CD4-positive, alpha-beta T cell (primary cell): ENCODE results near the gene MACROD2. TPM values are rescaled to one million over a fixed set of nuclear protein-coding genes. Genes with fewer than 3 reads are reported as not detected.

Source experiments
- ATAC-seq: fragments of 200-7000 bp; cut with Tn5 transposase; one replicate; pipeline ENCODE4 v1.10.0; 2022; ENCODE audit warnings: mild to moderate bottlenecking; ENCODE audit not compliant: poor library complexity
- CTCF ChIA-PET: fragments of 350-600 bp; sonication (Branson Sonifier 250); formaldehyde crosslinking; loops from one replicate; lab custom pipeline; 2021; ENCODE audit warnings: antibody characterized with exemption, inconsistent platforms; lab: Charles Lee
- POLR2A ChIA-PET: fragments of 350-600 bp; sonication (Branson Sonifier 250); formaldehyde crosslinking; loops from one replicate; lab custom pipeline; 2021; ENCODE audit warnings: antibody characterized with exemption, inconsistent platforms; lab: Charles Lee
- DNase-seq, 14 experiments: peaks; one replicate each; pipeline ENCODE4 v3.0.0-alpha.2; 2013 to 2020; ENCODE audit warnings: mixed read lengths in 2 of 14
- H3K27ac ChIP-seq, 2 donors: one replicate each; pipeline versions ENCODE4 v1.5.1 to v1.7.0; 2013; ENCODE audit warnings: low read length in 2 of 2, low read depth in 1 of 2, mild to moderate bottlenecking in 1 of 2
- H3K27me3 ChIP-seq, 2 experiments: 1 replicate in 1 of 2; 2 replicates in 1 of 2; pipeline versions ENCODE4 v1.6.1 to v1.7.0; 2013; ENCODE audit warnings: low read length in 2 of 2, control low read depth in 1 of 2, mild to moderate bottlenecking in 1 of 2, moderate library complexity in 1 of 2; ENCODE audit not compliant: insufficient read depth in 2 of 2, control insufficient read depth in 1 of 2
- H3K36me3 ChIP-seq: one replicate; pipeline ENCODE4 v1.6.1; 2013; ENCODE audit warnings: low read length, control low read depth; ENCODE audit not compliant: insufficient read depth
- H3K4me1 ChIP-seq: one replicate; pipeline ENCODE4 v1.6.1; 2013; ENCODE audit warnings: low read length, control low read depth; ENCODE audit not compliant: insufficient read depth
- H3K4me3 ChIP-seq: one replicate; pipeline ENCODE4 v1.5.1; 2013; ENCODE audit warnings: mild to moderate bottlenecking, low read length, moderate library complexity
- H3K9me3 ChIP-seq, 2 experiments: 1 replicate in 1 of 2; 2 replicates in 1 of 2; pipeline versions ENCODE4 v1.6.1 to v1.7.0; 2013; ENCODE audit warnings: low read length in 2 of 2, mild to moderate bottlenecking in 2 of 2, control low read depth in 1 of 2, moderate library complexity in 1 of 2; ENCODE audit not compliant: control insufficient read depth in 1 of 2, insufficient read depth in 1 of 2
- H3K27ac Mint-ChIP-seq: one replicate; pipeline ENCODE4 v1.8.0; 2020; ENCODE audit warnings: mixed read lengths
- H3K27me3 Mint-ChIP-seq: one replicate; pipeline ENCODE4 v1.8.0; 2021; ENCODE audit warnings: mixed read lengths
- H3K36me3 Mint-ChIP-seq: one replicate; pipeline ENCODE4 v1.8.0; 2021; ENCODE audit warnings: low read depth, mixed read lengths
- H3K4me1 Mint-ChIP-seq: one replicate; pipeline ENCODE4 v1.8.0; 2021; ENCODE audit warnings: low read depth, mixed read lengths
- H3K4me3 Mint-ChIP-seq: one replicate; pipeline ENCODE4 v1.8.0; 2020; ENCODE audit warnings: mild to moderate bottlenecking, mixed read lengths
- H3K9me3 Mint-ChIP-seq: one replicate; pipeline ENCODE4 v1.8.0; 2020; ENCODE audit warnings: mixed read lengths
- intact Hi-C, 2 experiments: fragments of 100-400 bp; cut with DNase I in 1 of 2; cut with micrococcal nuclease in 1 of 2; formaldehyde crosslinking; loops; one replicate each; pipeline versions ENCODE4 v1.15.1 to v1.9.0; 2023 to 2025; cut with DNase I, micrococcal nuclease
- total RNA-seq, 174 experiments: library from RNA in 2 of 174; stranded (reverse) in 2 of 174; gene quantifications; one replicate each; pipeline ENCODE4 v1.2.3 and lab custom pipeline; 2021 to 2026
- TF ChIP-seq, protein P1 (sequence below): fragments of 200-600 bp; IDR thresholded peaks from one replicate; pipeline ENCODE4 v1.8.0; 2022; ENCODE audit warnings: antibody characterized with exemption, mild to moderate bottlenecking

The MACROD2 gene
- total RNA-seq, 2 experiments from 2014 or later: not detected

DNA sequence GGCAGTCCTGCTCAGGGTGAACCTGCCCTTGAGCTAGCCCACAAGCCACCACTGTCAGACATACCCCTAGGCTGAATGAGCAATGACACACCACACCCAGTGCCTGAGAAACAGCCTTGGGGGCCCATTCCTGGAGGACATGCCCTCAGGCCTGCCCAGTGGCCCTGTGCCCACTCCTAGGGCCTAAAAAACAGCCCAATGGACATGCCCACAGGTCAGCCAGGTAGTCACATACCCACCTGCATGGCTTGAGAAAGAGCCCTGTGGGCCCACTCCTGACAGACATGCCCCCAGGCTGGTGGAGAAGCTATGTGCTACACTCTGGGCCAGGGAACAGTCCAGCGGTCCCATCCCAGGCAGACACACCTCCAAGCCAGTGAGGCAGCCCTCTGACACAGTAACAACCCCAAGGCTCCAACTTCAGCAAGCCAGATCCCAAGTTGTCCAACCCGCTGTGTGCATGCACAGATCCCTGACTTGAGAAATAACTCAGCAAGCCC, 2086.8 kb downstream of the MACROD2 start:
- H3K9me3 ChIP-seq: peaks cover 0 to 6% of the 10 kb centered on the region in 2 experiments

DNA sequence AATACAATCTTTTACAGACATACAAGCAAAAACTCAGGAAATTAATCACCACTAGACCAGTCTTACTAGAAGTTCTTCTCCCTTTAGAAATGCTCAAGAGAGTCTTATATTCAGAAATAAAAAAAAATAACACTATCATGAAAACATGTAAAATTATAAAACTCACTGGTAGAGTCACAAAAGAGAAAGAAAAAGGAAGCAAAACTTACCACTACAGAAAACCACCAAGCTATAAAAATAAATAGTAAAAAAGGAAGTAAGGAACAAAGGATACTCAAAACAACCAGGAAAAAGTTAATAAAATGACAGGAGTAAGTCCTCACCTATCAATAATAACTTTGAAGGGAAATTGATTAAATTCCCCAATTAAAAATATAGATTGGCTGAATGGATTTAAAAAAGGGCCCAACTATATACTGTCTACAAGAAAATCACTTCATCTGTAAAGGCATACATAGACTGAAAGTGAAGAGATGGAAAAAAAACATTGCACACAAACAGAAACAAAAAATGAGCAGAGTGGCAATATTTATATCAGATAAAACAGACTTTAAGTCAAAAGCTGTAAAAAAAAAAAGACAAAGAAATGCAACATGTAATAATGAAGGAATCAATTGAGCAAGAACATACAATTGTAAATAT, 2088.4 kb downstream of the MACROD2 start:
- no peak for ATAC-seq
- Histone ChIP-seq H3K36me3 (no peaks in the 10 kb centered on the region), H3K9me3 (peaks cover 6 to 8% of the 10 kb centered on the region in 2 experiments), H3K27ac (no peak overlapping the region), H3K27me3 (no peaks in the 10 kb centered on the region), H3K4me1 (no peaks in the 10 kb centered on the region), H3K4me3 (no peak overlapping the region)
- ChIA-PET POLR2A (no interaction called here), CTCF (no interaction called here)
- H3K9me3 Mint-ChIP-seq: peaks cover 5% of the 10 kb centered on the region
- intact Hi-C loops: no loop called here
- H3K27me3 Mint-ChIP-seq: no peaks in the 10 kb centered on the region
- H3K4me3 Mint-ChIP-seq: no peak overlapping the region
- H3K4me1 Mint-ChIP-seq: no peaks in the 10 kb centered on the region
- no peak overlapping the region for H3K27ac Mint-ChIP-seq
- H3K36me3 Mint-ChIP-seq: no peaks in the 10 kb centered on the region
- DNase-seq: no peak
- TF ChIP-seq, protein P1, sequence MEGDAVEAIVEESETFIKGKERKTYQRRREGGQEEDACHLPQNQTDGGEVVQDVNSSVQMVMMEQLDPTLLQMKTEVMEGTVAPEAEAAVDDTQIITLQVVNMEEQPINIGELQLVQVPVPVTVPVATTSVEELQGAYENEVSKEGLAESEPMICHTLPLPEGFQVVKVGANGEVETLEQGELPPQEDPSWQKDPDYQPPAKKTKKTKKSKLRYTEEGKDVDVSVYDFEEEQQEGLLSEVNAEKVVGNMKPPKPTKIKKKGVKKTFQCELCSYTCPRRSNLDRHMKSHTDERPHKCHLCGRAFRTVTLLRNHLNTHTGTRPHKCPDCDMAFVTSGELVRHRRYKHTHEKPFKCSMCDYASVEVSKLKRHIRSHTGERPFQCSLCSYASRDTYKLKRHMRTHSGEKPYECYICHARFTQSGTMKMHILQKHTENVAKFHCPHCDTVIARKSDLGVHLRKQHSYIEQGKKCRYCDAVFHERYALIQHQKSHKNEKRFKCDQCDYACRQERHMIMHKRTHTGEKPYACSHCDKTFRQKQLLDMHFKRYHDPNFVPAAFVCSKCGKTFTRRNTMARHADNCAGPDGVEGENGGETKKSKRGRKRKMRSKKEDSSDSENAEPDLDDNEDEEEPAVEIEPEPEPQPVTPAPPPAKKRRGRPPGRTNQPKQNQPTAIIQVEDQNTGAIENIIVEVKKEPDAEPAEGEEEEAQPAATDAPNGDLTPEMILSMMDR: no peak

More for the DNA sequence above, 2086.8 kb downstream of the MACROD2 start:
- no peaks in the 10 kb centered on the region for H3K4me1 Mint-ChIP-seq
- CTCF ChIA-PET: no interaction called here
- DNase-seq (no peak), ATAC-seq (no peak)
- POLR2A ChIA-PET: no interaction called here
- no peaks in the 10 kb centered on the region for H3K27me3 Mint-ChIP-seq
- TF ChIP-seq, protein P1: no peak
- H3K27ac Mint-ChIP-seq: no peak overlapping the region
- no peak overlapping the region for H3K27ac ChIP-seq
- intact Hi-C loops: no loop called here
- no peaks in the 10 kb centered on the region for H3K27me3 ChIP-seq
- peaks cover 5% of the 10 kb centered on the region for H3K9me3 Mint-ChIP-seq
- no peak overlapping the region for H3K4me3 ChIP-seq
- H3K36me3 ChIP-seq: no peaks in the 10 kb centered on the region
- H3K36me3 Mint-ChIP-seq: no peaks in the 10 kb centered on the region
- H3K4me3 Mint-ChIP-seq: no peak overlapping the region
- no peaks in the 10 kb centered on the region for H3K4me1 ChIP-seq

DNA sequence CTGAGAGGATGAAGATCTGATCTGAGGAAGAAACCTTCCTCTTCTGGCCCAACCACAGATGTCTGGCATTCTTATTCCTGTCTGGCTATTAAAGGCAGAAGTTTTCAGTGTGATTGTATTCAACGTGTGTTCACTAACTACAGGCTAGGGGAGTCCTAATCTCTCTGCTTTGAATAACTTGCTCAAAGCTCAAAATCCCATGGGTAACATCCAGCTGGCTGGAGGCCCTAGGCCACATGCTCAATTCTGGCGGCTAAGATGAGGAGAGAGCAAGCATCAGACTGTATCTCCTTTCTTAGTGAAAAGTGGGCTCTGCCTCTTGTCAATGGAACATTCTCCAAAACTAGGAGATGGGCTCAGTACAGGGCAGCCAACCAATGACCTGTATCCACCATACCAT, 2099.9 kb downstream of the MACROD2 start:
- Mint-ChIP-seq H3K9me3 (peaks cover 4% of the 10 kb centered on the region), H3K4me3 (no peak overlapping the region), H3K27ac (no peak overlapping the region), H3K4me1 (no peaks in the 10 kb centered on the region), H3K27me3 (no peaks in the 10 kb centered on the region), H3K36me3 (no peaks in the 10 kb centered on the region)
- TF ChIP-seq, protein P1: no peak
- no peaks in the 10 kb centered on the region for H3K4me1 ChIP-seq
- H3K36me3 ChIP-seq: no peaks in the 10 kb centered on the region
- ChIA-PET POLR2A (no interaction called here), CTCF (no interaction called here)
- H3K4me3 ChIP-seq: no peak overlapping the region
- peaks cover 3 to 7% of the 10 kb centered on the region in 2 experiments for H3K9me3 ChIP-seq
- no peak for DNase-seq
- H3K27ac ChIP-seq: no peak overlapping the region
- intact Hi-C loops: no loop called here
- no peak for ATAC-seq
- no peaks in the 10 kb centered on the region for H3K27me3 ChIP-seq
